ENCODE data around the gene HLA-DOA. TPM values are rescaled to one million over a fixed set of nuclear protein-coding genes. Genes with fewer than 3 reads are reported as not detected.

Gene HLA-DOA
- total RNA-seq, 1 donor from 2014 or later = 38.0 TPM

- peaks cover 5% of the 10 kb centered on the region for H3K4me1 Mint-ChIP-seq
- H4K20me1 ChIP-seq (ENCODE audit: low read depth) = peaks cover 65% of the 10 kb centered on the region
- no peak overlapping the region for H3K27ac Mint-ChIP-seq
- H3K4me3 ChIP-seq = no peak overlapping the region
- H3K9me3 Mint-ChIP-seq = no peaks in the 10 kb centered on the region
- no peak overlapping the region for H3K4me3 Mint-ChIP-seq
- H3K4me2 ChIP-seq = no peak overlapping the region
- no peak overlapping the region for H3K9ac ChIP-seq
- H2AFZ ChIP-seq (replicated peaks) = no peak overlapping the region
- H3K36me3 Mint-ChIP-seq = peaks cover 35% of the 10 kb centered on the region
- H3K79me2 ChIP-seq (ENCODE audit: low read depth) = peaks cover 29% of the 10 kb centered on the region
- H3K9me3 ChIP-seq (ENCODE audit: low read depth) = no peaks in the 10 kb centered on the region
- peaks cover 14% of the 10 kb centered on the region for H3K27me3 Mint-ChIP-seq (ENCODE audit: insufficient read depth, low read depth)
- H3K4me1 ChIP-seq = no peaks in the 10 kb centered on the region
- TF ChIP-seq CTCF (IDR thresholded peaks at IDR 0.05) (no peak), EZH2 (IDR thresholded peaks at IDR 0.05) (no peak), EZH2phosphoT487 (IDR thresholded peaks at IDR 0.05) (no peak)
- peaks cover 23% of the 10 kb centered on the region for H3K36me3 ChIP-seq
- DNase-seq (ENCODE audit: low spot score) = no peak
- no peaks in the 10 kb centered on the region for H3K27me3 ChIP-seq
- H3K27ac ChIP-seq = peak overlapping the region; percentile 74
- peaks cover 69% of the 10 kb centered on the region for H3F3A ChIP-seq (ENCODE audit: low read depth)
These were observed 26.5 kb downstream of the HLA-DOA start for GRCh38 chr6:32982702-32983492.

GRCh38 chr6:32982084-32982701, 27.2 kb downstream of the HLA-DOA start:
- H3K36me3 Mint-ChIP-seq = peaks cover 42% of the 10 kb centered on the region
- Histone ChIP-seq H3K4me3 (no peak overlapping the region), H3F3A (ENCODE audit: low read depth) (peaks cover 76% of the 10 kb centered on the region), H3K27ac (peak overlapping the region; percentile 74), H3K79me2 (ENCODE audit: low read depth) (peaks cover 36% of the 10 kb centered on the region), H4K20me1 (ENCODE audit: low read depth) (peaks cover 72% of the 10 kb centered on the region), H3K4me2 (no peak overlapping the region), H2AFZ (replicated peaks) (no peak overlapping the region), H3K4me1 (no peaks in the 10 kb centered on the region), H3K9ac (no peak overlapping the region), H3K36me3 (peaks cover 30% of the 10 kb centered on the region), H3K9me3 (ENCODE audit: low read depth) (no peaks in the 10 kb centered on the region), H3K27me3 (no peaks in the 10 kb centered on the region)
- TF ChIP-seq EZH2phosphoT487 (IDR thresholded peaks at IDR 0.05) (no peak), CTCF (IDR thresholded peaks at IDR 0.05) (no peak), EZH2 (IDR thresholded peaks at IDR 0.05) (no peak)
- peaks cover 17% of the 10 kb centered on the region for H3K27me3 Mint-ChIP-seq (ENCODE audit: insufficient read depth, low read depth)
- no peak overlapping the region for H3K27ac Mint-ChIP-seq
- H3K4me3 Mint-ChIP-seq = no peak overlapping the region
- no peak for DNase-seq (ENCODE audit: low spot score)
- H3K9me3 Mint-ChIP-seq = no peaks in the 10 kb centered on the region
- peaks cover 11% of the 10 kb centered on the region for H3K4me1 Mint-ChIP-seq

DNA sequence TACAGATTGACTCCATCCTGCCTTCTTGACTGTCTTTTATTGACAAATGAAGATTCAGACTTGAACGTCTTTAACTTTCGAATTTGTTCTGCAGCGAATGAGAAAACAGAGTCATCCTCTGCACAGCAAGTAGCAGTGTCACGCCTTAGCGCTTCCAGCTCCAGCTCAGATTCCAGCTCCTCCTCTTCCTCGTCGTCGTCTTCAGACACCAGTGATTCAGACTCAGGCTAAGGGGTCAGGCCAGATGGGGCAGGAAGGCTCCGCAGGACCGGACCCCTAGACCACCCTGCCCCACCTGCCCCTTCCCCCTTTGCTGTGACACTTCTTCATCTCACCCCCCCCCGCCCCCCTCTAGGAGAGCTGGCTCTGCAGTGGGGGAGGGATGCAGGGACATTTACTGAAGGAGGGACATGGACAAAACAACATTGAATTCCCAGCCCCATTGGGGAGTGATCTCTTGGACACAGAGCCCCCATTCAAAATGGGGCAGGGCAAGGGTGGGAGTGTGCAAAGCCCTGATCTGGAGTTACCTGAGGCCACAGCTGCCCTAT, 28.8 kb downstream of the HLA-DOA start:
- H3K27ac Mint-ChIP-seq = no peak overlapping the region
- H3K79me2 ChIP-seq (ENCODE audit: low read depth) = peaks cover 53% of the 10 kb centered on the region
- no peak for TF ChIP-seq EZH2 (IDR thresholded peaks at IDR 0.05)
- peaks cover 58% of the 10 kb centered on the region for H3K36me3 Mint-ChIP-seq
- peaks cover 22% of the 10 kb centered on the region for H3K4me1 Mint-ChIP-seq
- H3K27me3 Mint-ChIP-seq (ENCODE audit: insufficient read depth, low read depth) = peaks cover 17% of the 10 kb centered on the region
- no peak for DNase-seq (ENCODE audit: low spot score)
- H3F3A ChIP-seq (ENCODE audit: low read depth) = peaks cover 92% of the 10 kb centered on the region
- H4K20me1 ChIP-seq (ENCODE audit: low read depth) = peaks cover 88% of the 10 kb centered on the region
- no peak overlapping the region for H3K4me3 ChIP-seq
- H3K4me2 ChIP-seq = no peak overlapping the region
- H3K9me3 Mint-ChIP-seq = no peaks in the 10 kb centered on the region
- no peak overlapping the region for H3K4me3 Mint-ChIP-seq
- no peak overlapping the region for H3K9ac ChIP-seq
- H2AFZ ChIP-seq (replicated peaks) = no peak overlapping the region
- H3K27me3 ChIP-seq = no peaks in the 10 kb centered on the region
- H3K36me3 ChIP-seq = peaks cover 44% of the 10 kb centered on the region
- no peak overlapping the region for H3K27ac ChIP-seq
- no peaks in the 10 kb centered on the region for H3K9me3 ChIP-seq (ENCODE audit: low read depth)
- peaks cover 4% of the 10 kb centered on the region for H3K4me1 ChIP-seq

Measured in neural progenitor cell (in vitro differentiated cells).